ENCODE measurements around the gene ATAD3B. TPM values are rescaled to one million over a fixed set of nuclear protein-coding genes. Genes with fewer than 3 reads are reported as not detected.

The ATAD3B gene
- total RNA-seq, 1 donor from 2014 or later, result 63.0 TPM

GRCh38 chr1:1460540-1461130 lies 10.9 kb upstream of the ATAD3B start:
- no peak overlapping the region for H3K9ac ChIP-seq (ENCODE audit: low read length)
- Mint-ChIP-seq H3K36me3 (ENCODE audit: low read depth, unreplicated experiment) (no peaks in the 10 kb centered on the region), H3K4me1 (ENCODE audit: low read depth, unreplicated experiment) (no peaks in the 10 kb centered on the region), H3K4me3 (ENCODE audit: unreplicated experiment) (no peak overlapping the region), H3K27ac (ENCODE audit: unreplicated experiment) (no peak overlapping the region), H3K27me3 (ENCODE audit: low read depth, unreplicated experiment) (no peaks in the 10 kb centered on the region), H3K9me3 (ENCODE audit: unreplicated experiment) (no peaks in the 10 kb centered on the region)
- no peak overlapping the region for H2AFZ ChIP-seq (ENCODE audit: low read depth, low read length)
- no peaks in the 10 kb centered on the region for H3K36me3 ChIP-seq (ENCODE audit: insufficient read depth, low read length)
- no peak for TF ChIP-seq EZH2 (IDR thresholded peaks at IDR 0.05; ENCODE audit: insufficient read depth, low read length)
- TF ChIP-seq, protein P1, sequence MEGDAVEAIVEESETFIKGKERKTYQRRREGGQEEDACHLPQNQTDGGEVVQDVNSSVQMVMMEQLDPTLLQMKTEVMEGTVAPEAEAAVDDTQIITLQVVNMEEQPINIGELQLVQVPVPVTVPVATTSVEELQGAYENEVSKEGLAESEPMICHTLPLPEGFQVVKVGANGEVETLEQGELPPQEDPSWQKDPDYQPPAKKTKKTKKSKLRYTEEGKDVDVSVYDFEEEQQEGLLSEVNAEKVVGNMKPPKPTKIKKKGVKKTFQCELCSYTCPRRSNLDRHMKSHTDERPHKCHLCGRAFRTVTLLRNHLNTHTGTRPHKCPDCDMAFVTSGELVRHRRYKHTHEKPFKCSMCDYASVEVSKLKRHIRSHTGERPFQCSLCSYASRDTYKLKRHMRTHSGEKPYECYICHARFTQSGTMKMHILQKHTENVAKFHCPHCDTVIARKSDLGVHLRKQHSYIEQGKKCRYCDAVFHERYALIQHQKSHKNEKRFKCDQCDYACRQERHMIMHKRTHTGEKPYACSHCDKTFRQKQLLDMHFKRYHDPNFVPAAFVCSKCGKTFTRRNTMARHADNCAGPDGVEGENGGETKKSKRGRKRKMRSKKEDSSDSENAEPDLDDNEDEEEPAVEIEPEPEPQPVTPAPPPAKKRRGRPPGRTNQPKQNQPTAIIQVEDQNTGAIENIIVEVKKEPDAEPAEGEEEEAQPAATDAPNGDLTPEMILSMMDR (IDR thresholded peaks at IDR 0.05; ENCODE audit: insufficient read depth, low read depth, low read length), result no peak
- H3K4me3 ChIP-seq (ENCODE audit: insufficient read depth, low read depth, low read length), result no peak overlapping the region
- H3K9me3 ChIP-seq (ENCODE audit: insufficient read depth, low read depth, low read length), result no peaks in the 10 kb centered on the region
- no peaks in the 10 kb centered on the region for H3K27me3 ChIP-seq (ENCODE audit: insufficient read depth, low read length)
- FAIRE-seq, result no peak
- no peaks in the 10 kb centered on the region for H3K4me1 ChIP-seq (ENCODE audit: insufficient read depth, low read length)
- no peak for DNase-seq (ENCODE audit: low read depth)
- H3K4me2 ChIP-seq (ENCODE audit: low read length), result no peak overlapping the region
- H3K27ac ChIP-seq (ENCODE audit: low read depth, low read length), result no peak overlapping the region
- H4K20me1 ChIP-seq (ENCODE audit: insufficient read depth, low read length), result no peaks in the 10 kb centered on the region
- H3K79me2 ChIP-seq (ENCODE audit: insufficient read depth, low read length), result no peaks in the 10 kb centered on the region

- H3K4me2 ChIP-seq (ENCODE audit: low read length), result no peak overlapping the region
- no peak overlapping the region for H3K9ac ChIP-seq (ENCODE audit: low read length)
- H3K4me1 ChIP-seq (ENCODE audit: insufficient read depth, low read length), result no peaks in the 10 kb centered on the region
- no peaks in the 10 kb centered on the region for H3K4me1 Mint-ChIP-seq (ENCODE audit: low read depth, unreplicated experiment)
- DNase-seq (ENCODE audit: low read depth) (no peak), FAIRE-seq (no peak)
- H4K20me1 ChIP-seq (ENCODE audit: insufficient read depth, low read length), result no peaks in the 10 kb centered on the region
- no peaks in the 10 kb centered on the region for H3K9me3 ChIP-seq (ENCODE audit: insufficient read depth, low read depth, low read length)
- H3K79me2 ChIP-seq (ENCODE audit: insufficient read depth, low read length), result no peaks in the 10 kb centered on the region
- H3K27me3 ChIP-seq (ENCODE audit: insufficient read depth, low read length), result no peaks in the 10 kb centered on the region
- H3K9me3 Mint-ChIP-seq (ENCODE audit: unreplicated experiment), result no peaks in the 10 kb centered on the region
- H3K36me3 ChIP-seq (ENCODE audit: insufficient read depth, low read length), result no peaks in the 10 kb centered on the region
- H3K27ac Mint-ChIP-seq (ENCODE audit: unreplicated experiment), result no peak overlapping the region
- H3K27ac ChIP-seq (ENCODE audit: low read depth, low read length), result no peak overlapping the region
- TF ChIP-seq EZH2 (IDR thresholded peaks at IDR 0.05; ENCODE audit: insufficient read depth, low read length), result no peak
- TF ChIP-seq, protein P1 (IDR thresholded peaks at IDR 0.05; ENCODE audit: insufficient read depth, low read depth, low read length), result no peak
- H3K4me3 ChIP-seq (ENCODE audit: insufficient read depth, low read depth, low read length), result no peak overlapping the region
- H2AFZ ChIP-seq (ENCODE audit: low read depth, low read length), result no peak overlapping the region
- peaks cover 2% of the 10 kb centered on the region for H3K27me3 Mint-ChIP-seq (ENCODE audit: low read depth, unreplicated experiment)
- H3K4me3 Mint-ChIP-seq (ENCODE audit: unreplicated experiment), result no peak overlapping the region
- no peaks in the 10 kb centered on the region for H3K36me3 Mint-ChIP-seq (ENCODE audit: low read depth, unreplicated experiment)
These were observed 9.7 kb upstream of the ATAD3B start for GRCh38 chr1:1461721-1462317.

DNA sequence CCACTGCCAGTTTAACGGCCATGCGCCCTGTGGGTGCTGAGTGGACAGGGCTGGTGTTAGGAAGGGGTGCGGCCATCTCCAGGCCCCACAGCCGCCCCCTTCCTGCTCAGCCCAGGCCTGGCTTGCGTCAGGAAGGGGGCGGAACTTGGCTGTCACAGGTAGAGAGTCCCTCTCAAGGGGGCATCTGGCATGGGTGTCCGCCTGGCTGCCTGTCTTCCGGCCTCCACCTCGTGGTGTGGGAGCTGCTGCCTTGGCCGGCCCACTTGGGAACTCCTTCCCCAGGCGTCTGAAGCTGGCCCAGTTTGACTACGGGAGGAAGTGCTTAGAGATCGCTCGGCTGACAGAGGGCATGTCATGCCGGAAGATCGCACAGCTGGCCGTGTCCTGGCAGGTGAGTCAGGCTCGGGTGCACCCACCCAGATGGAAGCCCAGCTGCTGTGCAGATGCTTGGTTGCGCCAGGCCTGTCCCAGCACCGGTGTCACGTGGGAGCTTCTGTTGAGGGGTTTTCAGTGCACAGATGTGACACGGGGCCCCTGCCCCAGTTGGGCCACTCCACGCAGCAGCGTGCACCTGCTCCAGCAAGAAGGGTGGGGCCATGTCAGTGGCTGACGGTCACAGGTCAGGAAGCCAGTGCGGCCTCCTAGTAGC lies 9.1 kb upstream of the ATAD3B start:
- Mint-ChIP-seq H3K27ac (ENCODE audit: unreplicated experiment) (no peak overlapping the region), H3K9me3 (ENCODE audit: unreplicated experiment) (no peaks in the 10 kb centered on the region), H3K4me3 (ENCODE audit: unreplicated experiment) (no peak overlapping the region), H3K27me3 (ENCODE audit: low read depth, unreplicated experiment) (peaks cover 2% of the 10 kb centered on the region), H3K36me3 (ENCODE audit: low read depth, unreplicated experiment) (no peaks in the 10 kb centered on the region), H3K4me1 (ENCODE audit: low read depth, unreplicated experiment) (no peaks in the 10 kb centered on the region)
- H3K36me3 ChIP-seq (ENCODE audit: insufficient read depth, low read length), result no peaks in the 10 kb centered on the region
- H3K9ac ChIP-seq (ENCODE audit: low read length), result no peak overlapping the region
- no peaks in the 10 kb centered on the region for H3K9me3 ChIP-seq (ENCODE audit: insufficient read depth, low read depth, low read length)
- no peaks in the 10 kb centered on the region for H3K79me2 ChIP-seq (ENCODE audit: insufficient read depth, low read length)
- TF ChIP-seq EZH2 (IDR thresholded peaks at IDR 0.05; ENCODE audit: insufficient read depth, low read length), result no peak
- TF ChIP-seq, protein P1 (IDR thresholded peaks at IDR 0.05; ENCODE audit: insufficient read depth, low read depth, low read length), result no peak
- no peak overlapping the region for H3K27ac ChIP-seq (ENCODE audit: low read depth, low read length)
- H4K20me1 ChIP-seq (ENCODE audit: insufficient read depth, low read length), result no peaks in the 10 kb centered on the region
- FAIRE-seq (no peak), DNase-seq (ENCODE audit: low read depth) (no peak)
- no peak overlapping the region for H2AFZ ChIP-seq (ENCODE audit: low read depth, low read length)
- H3K4me2 ChIP-seq (ENCODE audit: low read length), result no peak overlapping the region
- no peak overlapping the region for H3K4me3 ChIP-seq (ENCODE audit: insufficient read depth, low read depth, low read length)
- H3K4me1 ChIP-seq (ENCODE audit: insufficient read depth, low read length), result no peaks in the 10 kb centered on the region
- H3K27me3 ChIP-seq (ENCODE audit: insufficient read depth, low read length), result no peaks in the 10 kb centered on the region
